CD1c-positive myeloid dendritic cell (primary cell): ENCODE results near the gene OR4K14.
"Not testable (repeated sequence)": the region's sequence is repeated elsewhere in the genome, so short reads cannot be mapped to it uniquely, and the experiment has no call there.

Experiments
- DNase-seq: peaks from one replicate; pipeline ENCODE4 v3.0.0-alpha.2; 2016; ENCODE audit errors: extremely low spot score

OR4K14 gene, protein sequence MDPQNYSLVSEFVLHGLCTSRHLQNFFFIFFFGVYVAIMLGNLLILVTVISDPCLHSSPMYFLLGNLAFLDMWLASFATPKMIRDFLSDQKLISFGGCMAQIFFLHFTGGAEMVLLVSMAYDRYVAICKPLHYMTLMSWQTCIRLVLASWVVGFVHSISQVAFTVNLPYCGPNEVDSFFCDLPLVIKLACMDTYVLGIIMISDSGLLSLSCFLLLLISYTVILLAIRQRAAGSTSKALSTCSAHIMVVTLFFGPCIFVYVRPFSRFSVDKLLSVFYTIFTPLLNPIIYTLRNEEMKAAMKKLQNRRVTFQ

DNA sequence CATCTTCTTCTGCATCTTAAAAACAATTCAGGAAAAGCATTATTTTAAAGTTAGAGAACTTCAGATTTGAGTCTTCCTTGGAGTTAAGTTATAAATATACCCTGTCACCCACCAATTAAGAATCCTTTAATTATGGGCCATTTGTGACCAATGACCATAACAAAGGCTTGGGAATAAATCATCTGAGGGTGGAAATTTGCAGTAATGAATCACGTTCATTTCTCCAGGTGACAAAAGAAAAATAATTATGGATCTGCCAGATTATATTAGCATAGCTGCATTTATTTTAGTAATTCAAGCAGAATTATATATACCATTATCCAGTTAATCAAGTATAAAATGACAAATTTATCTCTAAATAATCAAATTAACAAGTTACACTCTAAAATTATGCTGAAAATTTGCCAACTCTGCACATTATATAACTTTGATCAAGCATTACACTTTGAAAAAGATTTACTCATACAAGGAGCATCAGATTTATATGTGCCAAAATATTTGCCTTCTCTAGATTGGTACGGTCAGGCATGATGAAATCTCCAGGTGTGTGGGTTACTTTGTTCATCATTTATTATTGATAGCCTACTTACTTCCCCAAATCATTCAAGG lies at the start of gene OR4K14:
Gene OR4K14, minus strand, starts transcription at position 51 of the 609 bp plus-strand sequence. CDS start 4,114 bp downstream, outside the sequence.
- no peak for DNase-seq

DNA sequence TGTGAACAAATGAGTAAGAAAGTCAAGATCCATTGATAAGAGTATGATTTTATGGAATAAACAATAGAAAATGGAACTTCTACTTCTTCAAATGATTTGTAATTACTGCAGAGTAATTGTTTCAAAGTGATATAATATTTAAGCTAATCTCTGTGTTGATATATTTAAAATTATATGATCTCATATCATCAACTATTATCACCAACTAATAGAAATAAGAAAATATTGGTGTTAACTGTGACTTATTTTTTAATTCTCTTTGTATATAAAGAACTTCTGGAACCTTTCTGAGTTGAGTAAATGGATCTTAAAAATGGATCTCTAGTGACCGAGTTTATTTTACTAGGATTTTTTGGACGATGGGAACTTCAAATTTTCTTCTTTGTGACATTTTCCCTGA lies 40.6 kb upstream of the OR4K14 start, which contains the start of gene OR4L1:
Gene OR4L1, plus strand, starts transcription at position 301 of the 400 bp plus-strand sequence. Its CDS starts 0 bp downstream, at position 301.
- no peak for DNase-seq

DNA sequence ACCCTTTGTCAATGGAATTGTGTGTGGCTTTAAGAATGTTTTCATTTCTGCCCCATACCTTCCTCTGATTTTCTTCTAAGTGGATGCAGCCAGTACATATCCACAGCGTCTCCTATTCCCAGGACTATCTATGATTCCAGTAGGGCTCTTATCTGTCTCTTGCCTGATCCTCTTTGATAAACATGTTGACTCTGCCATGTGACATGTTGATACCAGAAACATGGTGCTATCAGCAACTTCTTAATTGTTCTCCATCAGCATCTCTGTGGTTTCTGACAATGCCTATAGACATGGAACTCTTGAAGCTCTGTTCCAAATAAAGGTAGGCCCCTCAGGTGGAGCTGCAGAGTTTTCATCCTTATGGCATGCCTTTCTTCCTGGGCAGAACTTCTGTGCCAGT lies 29.1 kb upstream of the OR4K14 start:
- DNase-seq = no peak

DNA sequence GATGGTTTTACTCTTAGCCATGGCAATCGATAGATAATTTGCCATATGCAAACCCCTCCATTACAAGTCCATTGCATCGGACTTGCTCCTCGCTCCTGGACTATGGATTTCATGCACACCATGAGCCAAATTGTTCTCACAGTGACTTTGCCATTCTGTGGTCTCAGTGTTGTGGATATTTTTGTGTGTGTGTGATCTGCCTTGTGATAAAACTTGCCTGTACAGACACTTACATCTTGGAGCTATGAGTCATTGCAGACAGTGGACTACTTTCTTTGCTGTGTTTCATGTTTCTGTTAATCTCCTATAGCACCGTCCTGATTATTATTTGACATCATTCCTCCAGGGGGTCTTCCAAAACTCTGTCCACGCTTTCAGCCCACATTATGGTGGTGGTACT lies 25.1 kb upstream of the OR4K14 start:
- no peak for DNase-seq

DNA sequence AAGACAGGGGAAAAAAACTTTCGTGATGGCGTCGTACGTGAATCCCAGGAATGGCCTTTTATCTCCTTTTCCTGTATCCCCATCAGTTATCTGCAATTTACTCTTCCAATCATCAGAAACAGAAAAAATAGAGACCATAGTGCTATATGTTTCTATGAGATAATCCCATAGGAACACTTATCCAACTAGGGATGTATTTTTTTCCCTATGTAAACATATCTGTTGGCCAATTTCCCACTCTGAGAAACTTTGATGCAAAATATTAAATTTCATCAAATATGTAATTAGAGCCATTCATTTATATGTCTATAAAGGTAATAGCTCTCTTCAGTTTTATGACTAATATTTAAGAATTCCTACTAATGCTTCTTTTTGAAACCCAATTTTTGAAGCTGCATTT lies 16.8 kb upstream of the OR4K14 start, which contains the start of gene OR4K13:
Gene OR4K13, minus strand, starts transcription at position 101 of the 400 bp plus-strand sequence. CDS start 1,280 bp downstream, outside the sequence.
- no peak for DNase-seq

DNA sequence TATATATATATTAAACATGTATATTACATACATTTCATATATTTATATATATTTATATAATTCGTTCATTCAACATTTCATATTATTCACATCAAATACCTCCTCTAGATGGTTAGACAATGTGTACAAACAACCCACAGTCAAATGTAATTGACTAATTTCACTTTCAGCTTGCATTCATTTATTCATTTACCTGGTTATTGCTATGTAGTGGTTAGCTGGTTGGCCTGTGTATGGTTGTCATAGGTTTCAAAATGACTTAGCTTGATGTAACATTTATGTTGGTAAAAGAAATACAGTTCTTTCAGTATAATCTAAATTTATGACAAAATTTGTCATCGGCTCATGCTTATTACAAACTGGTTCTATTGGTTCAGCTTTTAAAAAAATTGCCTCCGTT lies 16.3 kb upstream of the OR4K14 start:
- no peak for DNase-seq

DNA sequence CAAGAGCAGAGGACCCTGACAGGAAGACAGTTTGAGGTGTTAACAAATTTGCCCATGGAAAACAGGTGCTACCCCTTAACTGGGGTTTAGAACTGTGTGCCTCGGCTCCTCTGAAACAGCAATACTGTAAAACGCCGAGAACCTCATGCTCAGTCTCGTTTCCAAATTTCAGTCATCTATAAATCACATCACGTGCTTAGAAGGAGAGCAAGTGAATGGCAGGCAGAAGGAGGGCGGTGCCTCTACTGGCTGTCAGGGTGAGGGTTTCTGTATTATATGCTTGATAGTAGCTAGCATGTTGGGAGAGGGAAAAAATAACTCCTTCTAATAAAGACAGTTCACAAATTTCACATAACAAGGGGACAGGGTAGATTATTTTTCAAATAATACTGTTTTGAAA lies 12.0 kb upstream of the OR4K14 start:
- no peak for DNase-seq

DNA sequence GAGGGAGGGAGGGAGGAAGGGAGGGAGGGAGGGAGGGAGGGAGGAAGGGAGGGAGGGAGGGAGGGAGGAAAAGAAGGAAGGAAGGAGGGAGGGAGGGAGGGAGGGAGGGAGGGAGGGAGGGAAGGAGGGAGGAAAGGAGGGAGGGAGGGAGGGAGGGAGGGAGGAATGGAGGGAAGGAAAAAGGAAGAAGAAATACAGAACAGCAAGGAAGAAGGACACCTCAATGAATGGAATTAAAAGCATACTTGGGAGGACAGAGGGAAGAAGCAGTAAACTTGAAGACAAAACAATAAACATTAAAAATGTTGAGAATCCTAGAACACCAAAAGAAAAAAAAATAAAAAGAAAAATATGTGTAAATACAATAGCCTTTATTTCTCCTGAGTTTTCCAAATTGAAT lies 11.0 kb downstream of the OR4K14 start:
- no peak for DNase-seq

DNA sequence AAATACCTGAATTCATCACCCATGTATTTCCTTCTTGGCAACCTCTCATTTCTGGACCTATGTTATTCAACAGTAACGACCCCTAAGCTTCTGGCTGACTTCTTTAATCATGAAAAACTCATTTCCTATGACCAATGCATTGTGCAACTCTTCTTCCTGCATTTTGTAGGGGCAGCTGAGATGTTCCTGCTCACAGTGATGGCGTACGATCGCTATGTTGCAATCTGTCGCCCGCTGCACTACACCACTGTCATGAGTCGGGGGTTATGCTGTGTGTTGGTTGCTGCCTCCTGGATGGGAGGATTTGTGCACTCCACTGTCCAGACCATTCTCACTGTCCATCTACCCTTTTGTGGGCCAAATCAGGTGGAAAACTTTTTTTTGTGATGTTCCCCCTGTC lies 16.8 kb downstream of the OR4K14 start:
- no peak for DNase-seq

DNA sequence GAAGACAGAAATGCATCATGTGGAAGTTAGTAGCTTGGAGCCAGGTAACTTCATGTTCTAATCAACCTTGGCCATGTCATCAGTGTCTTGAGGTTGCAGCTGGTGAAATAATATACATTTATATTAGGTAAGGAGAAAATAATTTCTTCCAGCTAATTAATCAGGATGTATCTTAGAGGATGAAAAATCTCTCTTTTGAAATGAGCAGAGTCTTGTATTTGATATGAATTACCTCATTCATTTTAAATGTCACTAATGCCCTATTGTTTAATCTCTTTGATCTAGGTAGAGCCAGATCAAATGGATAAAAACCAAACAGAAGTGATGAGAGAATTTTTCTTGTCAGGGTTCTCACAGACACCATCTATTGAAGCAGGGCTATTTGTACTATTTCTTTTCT lies 17.2 kb downstream of the OR4K14 start, which contains the start of gene OR4Q2:
Gene OR4Q2, plus strand, starts transcription at position 301 of the 400 bp plus-strand sequence.
- DNase-seq = no peak

DNA sequence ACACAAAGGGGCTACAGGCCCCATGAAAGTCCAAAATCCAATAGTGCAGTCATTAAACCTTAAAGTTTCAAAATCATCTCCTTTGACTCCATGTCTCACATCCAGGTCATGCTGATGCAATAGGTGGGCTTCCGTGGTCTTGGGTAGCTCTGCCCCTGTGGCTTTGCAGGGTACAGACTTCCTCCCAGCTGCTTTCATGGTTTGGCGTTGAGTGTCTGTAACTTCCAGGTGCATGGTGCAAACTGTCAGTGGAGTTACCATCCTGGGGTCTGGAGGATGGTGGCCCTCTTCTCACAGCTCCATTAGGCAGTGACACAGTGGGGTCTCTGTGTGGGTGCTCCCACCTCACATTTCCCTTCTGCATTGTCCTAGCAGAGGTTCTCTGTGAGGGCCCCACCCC lies 25.7 kb downstream of the OR4K14 start:
- no peak for DNase-seq

DNA sequence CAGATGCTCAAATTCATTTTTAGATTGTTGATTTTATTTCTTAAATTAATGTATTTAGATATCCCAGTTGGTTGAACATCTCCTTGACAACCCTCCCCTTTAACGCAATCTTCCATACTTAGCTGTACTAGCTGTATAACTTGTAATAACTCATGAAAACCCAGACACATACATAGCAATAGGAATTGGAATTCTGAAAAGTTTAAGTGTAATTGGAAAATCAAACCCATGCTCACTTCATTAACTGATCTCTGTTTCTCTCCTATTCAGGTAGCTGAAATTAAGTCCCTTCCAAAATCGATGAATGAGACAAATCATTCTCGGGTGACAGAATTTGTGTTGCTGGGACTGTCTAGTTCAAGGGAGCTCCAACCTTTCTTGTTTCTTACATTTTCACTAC lies 43.8 kb downstream of the OR4K14 start, which contains the start of gene OR4K15:
Gene OR4K15, plus strand, starts transcription at position 301 of the 400 bp plus-strand sequence. Its CDS starts 0 bp downstream, at position 301.
- no peak for DNase-seq

DNA sequence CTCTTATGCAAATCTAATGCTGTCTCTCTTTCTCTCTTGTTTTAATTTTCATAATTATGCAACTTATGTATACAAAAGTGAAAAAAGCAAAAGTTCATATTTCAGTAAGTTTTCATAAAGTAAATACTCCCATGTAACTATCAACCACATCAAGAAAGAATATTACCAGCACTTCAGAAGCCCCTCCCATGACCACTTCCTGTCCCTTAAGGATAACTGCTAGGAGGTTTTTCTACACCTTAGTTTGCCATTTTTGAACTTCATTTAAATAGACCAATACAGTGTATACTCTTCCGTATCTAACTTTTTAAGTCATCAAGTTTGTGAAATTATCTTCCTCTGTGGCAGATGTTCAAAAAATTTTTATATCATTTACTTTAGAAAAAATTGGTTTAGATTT lies 44.3 kb downstream of the OR4K14 start:
- peak; percentile 1 for DNase-seq

DNA sequence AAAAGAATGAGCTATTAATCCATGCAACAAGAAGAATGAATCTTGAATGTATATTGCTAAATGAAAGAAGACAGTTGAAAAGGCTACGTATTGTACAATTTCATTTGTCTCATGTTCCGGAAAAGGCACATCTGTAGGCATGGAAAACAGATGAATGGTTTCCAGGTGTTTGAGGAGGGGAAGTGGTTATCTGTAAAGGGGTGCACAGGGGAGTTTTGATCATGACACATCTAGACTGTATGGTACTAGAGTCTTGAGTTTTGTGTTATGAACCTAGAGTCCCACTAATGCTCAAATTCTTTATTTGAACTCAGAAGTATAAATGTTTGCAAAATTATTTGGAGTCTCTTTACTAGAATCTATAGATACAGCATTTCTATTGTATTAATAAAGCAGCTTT lies 49.4 kb downstream of the OR4K14 start:
- not testable (repeated sequence) for DNase-seq
